Karpas-422 (cell line): Measurements from ENCODE around the gene PTCH2. TPM values are rescaled to one million over a fixed set of nuclear protein-coding genes. Genes with fewer than 3 reads are reported as not detected.
"Not testable (repeated sequence)": the region's sequence is repeated elsewhere in the genome, so short reads cannot be mapped to it uniquely, and the experiment has no call there.

Experiments
- DNase-seq: peaks from one replicate; pipeline ENCODE4 v3.0.0-alpha.2; 2015
- H2AFZ ChIP-seq: fragments of 200-600 bp; sonication (generic); 2 replicates; pipeline ENCODE4 v1.6.1; 2014; ENCODE audit warnings: antibody characterized with exemption, low read length, mixed read lengths
- H3K27ac ChIP-seq: fragments of 200-600 bp; sonication (generic); 2 replicates; pipeline ENCODE4 v1.5.1; 2014; ENCODE audit warnings: mild to moderate bottlenecking, low read length, moderate library complexity
- H3K27me3 ChIP-seq: fragments of 200-600 bp; sonication (generic); 2 replicates; pipeline ENCODE4 v1.6.1; 2014; ENCODE audit warnings: low read length, mixed read lengths
- H3K36me3 ChIP-seq: fragments of 200-600 bp; sonication (generic); 2 replicates; pipeline ENCODE4 v1.6.1; 2014; ENCODE audit warnings: low read length, mixed read lengths; ENCODE audit not compliant: insufficient read depth
- H3K4me1 ChIP-seq: fragments of 200-600 bp; sonication (generic); 2 replicates; pipeline ENCODE4 v1.6.1; 2014; ENCODE audit warnings: mild to moderate bottlenecking, low read length, mixed read lengths
- H3K4me2 ChIP-seq: fragments of 200-600 bp; sonication (generic); 2 replicates; pipeline ENCODE4 v1.6.1; 2014; ENCODE audit warnings: low read length, low read depth, mild to moderate bottlenecking; ENCODE audit not compliant: poor library complexity, severe bottlenecking
- H3K4me3 ChIP-seq: fragments of 200-600 bp; sonication (generic); 2 replicates; pipeline ENCODE4 v1.5.1; 2014; ENCODE audit warnings: mild to moderate bottlenecking, antibody characterized with exemption, low read length, mixed read lengths
- H3K79me2 ChIP-seq: fragments of 200-600 bp; sonication (generic); 2 replicates; pipeline ENCODE4 v1.6.1; 2014; ENCODE audit warnings: mild to moderate bottlenecking, low read length, mixed read lengths
- H3K9ac ChIP-seq: fragments of 200-600 bp; sonication (generic); 2 replicates; pipeline ENCODE4 v1.6.0; 2014; ENCODE audit warnings: low read length
- H3K9me2 ChIP-seq: fragments of 200-600 bp; sonication (generic), shearing (Covaris generic); replicated peaks from 2 replicates; pipeline ENCODE4 v1.6.0; 2014; ENCODE audit warnings: mild to moderate bottlenecking, low read length, moderate library complexity; ENCODE audit not compliant: insufficient read depth
- H3K9me3 ChIP-seq: fragments of 300-700, 200-600 bp; sonication (generic); 2 replicates; pipeline ENCODE4 v1.6.1; 2014; ENCODE audit warnings: low read length, mixed read lengths
- H4K20me1 ChIP-seq: fragments of 200-600 bp; sonication (generic); 2 replicates; pipeline ENCODE4 v1.6.1; 2014; ENCODE audit warnings: mild to moderate bottlenecking, antibody characterized with exemption, low read length, low read depth; ENCODE audit not compliant: insufficient read depth
- total RNA-seq: library from RNA; depleted of rRNA; stranded (reverse); fragments of >200 nt; shearing (Covaris generic); gene quantifications from 2 replicates; pipeline ENCODE4 v1.2.3, GENCODE V29; 2014; ENCODE audit warnings: low replicate concordance

Gene PTCH2
- total RNA-seq, 1 experiment from 2014 or later = 0.04 TPM

GRCh38 chr1:44828003-44828651, 14.9 kb downstream of the PTCH2 start:
- Histone ChIP-seq H3K27me3 (no peaks in the 10 kb centered on the region), H3K27ac (no peak overlapping the region), H3K36me3 (no peaks in the 10 kb centered on the region), H3K9me2 (no peaks in the 10 kb centered on the region), H3K4me2 (no peak overlapping the region), H3K4me1 (no peaks in the 10 kb centered on the region), H3K79me2 (no peaks in the 10 kb centered on the region), H3K9ac (no peak overlapping the region), H3K9me3 (no peaks in the 10 kb centered on the region), H3K4me3 (no peak overlapping the region), H4K20me1 (no peaks in the 10 kb centered on the region), H2AFZ (no peak overlapping the region)
- no peak for DNase-seq

GRCh38 chr1:44827197-44828002, 15.7 kb downstream of the PTCH2 start:
- no peaks in the 10 kb centered on the region for H3K9me3 ChIP-seq
- no peak overlapping the region for H3K27ac ChIP-seq
- DNase-seq = peak; percentile 55
- no peaks in the 10 kb centered on the region for H3K27me3 ChIP-seq
- H3K9ac ChIP-seq = no peak overlapping the region
- no peaks in the 10 kb centered on the region for H4K20me1 ChIP-seq
- H3K79me2 ChIP-seq = no peaks in the 10 kb centered on the region
- H2AFZ ChIP-seq = no peak overlapping the region
- no peaks in the 10 kb centered on the region for H3K4me1 ChIP-seq
- H3K4me3 ChIP-seq = no peak overlapping the region
- no peak overlapping the region for H3K4me2 ChIP-seq
- H3K36me3 ChIP-seq = no peaks in the 10 kb centered on the region
- H3K9me2 ChIP-seq = no peaks in the 10 kb centered on the region

- Histone ChIP-seq H4K20me1 (no peaks in the 10 kb centered on the region), H3K9ac (no peak overlapping the region), H3K4me2 (no peak overlapping the region), H3K27ac (no peak overlapping the region), H3K9me3 (no peaks in the 10 kb centered on the region), H2AFZ (no peak overlapping the region), H3K27me3 (no peaks in the 10 kb centered on the region), H3K36me3 (no peaks in the 10 kb centered on the region), H3K9me2 (no peaks in the 10 kb centered on the region), H3K4me3 (no peak overlapping the region), H3K4me1 (no peaks in the 10 kb centered on the region), H3K79me2 (no peaks in the 10 kb centered on the region)
- DNase-seq = no peak
Observed at GRCh38 chr1:44826375-44827196, 16.5 kb downstream of the PTCH2 start.

GRCh38 chr1:44824392-44824791, 18.7 kb downstream of the PTCH2 start:
- H3K27me3 ChIP-seq, H3K4me2 ChIP-seq, H3K36me3 ChIP-seq, H3K9me2 ChIP-seq, H3K79me2 ChIP-seq, H3K4me3 ChIP-seq, H2AFZ ChIP-seq, H3K9me3 ChIP-seq, H3K9ac ChIP-seq, DNase-seq, H4K20me1 ChIP-seq, H3K27ac ChIP-seq: not testable (repeated sequence)
- peaks cover 14% of the 10 kb centered on the region for H3K4me1 ChIP-seq

GRCh38 chr1:44822981-44823451, 20.0 kb downstream of the PTCH2 start:
- Histone ChIP-seq H3K4me2 (no peak overlapping the region), H3K27ac (no peak overlapping the region), H3K4me3 (no peak overlapping the region), H3K9me3 (no peaks in the 10 kb centered on the region), H3K79me2 (no peaks in the 10 kb centered on the region), H3K9ac (no peak overlapping the region), H3K27me3 (no peaks in the 10 kb centered on the region), H3K9me2 (no peaks in the 10 kb centered on the region), H2AFZ (no peak overlapping the region), H3K36me3 (no peaks in the 10 kb centered on the region), H3K4me1 (peaks cover 25% of the 10 kb centered on the region), H4K20me1 (no peaks in the 10 kb centered on the region)
- no peak for DNase-seq

- H3K9ac ChIP-seq = no peak overlapping the region
- H4K20me1 ChIP-seq = no peaks in the 10 kb centered on the region
- H3K27me3 ChIP-seq = no peaks in the 10 kb centered on the region
- no peaks in the 10 kb centered on the region for H3K36me3 ChIP-seq
- H2AFZ ChIP-seq = no peak overlapping the region
- no peaks in the 10 kb centered on the region for H3K79me2 ChIP-seq
- H3K9me2 ChIP-seq = no peaks in the 10 kb centered on the region
- H3K27ac ChIP-seq = no peak overlapping the region
- no peaks in the 10 kb centered on the region for H3K9me3 ChIP-seq
- DNase-seq = no peak
- no peak overlapping the region for H3K4me2 ChIP-seq
- H3K4me1 ChIP-seq = peaks cover 26% of the 10 kb centered on the region
- H3K4me3 ChIP-seq = no peak overlapping the region
Observed at GRCh38 chr1:44822131-44822701, 20.8 kb downstream of the PTCH2 start.

- H3K9ac ChIP-seq = no peak overlapping the region
- H3K36me3 ChIP-seq = no peaks in the 10 kb centered on the region
- H3K4me3 ChIP-seq = no peak overlapping the region
- no peaks in the 10 kb centered on the region for H3K79me2 ChIP-seq
- no peaks in the 10 kb centered on the region for H3K9me2 ChIP-seq
- no peak overlapping the region for H2AFZ ChIP-seq
- no peaks in the 10 kb centered on the region for H4K20me1 ChIP-seq
- H3K4me1 ChIP-seq = peaks cover 26% of the 10 kb centered on the region
- H3K4me2 ChIP-seq = no peak overlapping the region
- H3K27me3 ChIP-seq = no peaks in the 10 kb centered on the region
- H3K27ac ChIP-seq = no peak overlapping the region
- DNase-seq = no peak
- no peaks in the 10 kb centered on the region for H3K9me3 ChIP-seq
Observed at GRCh38 chr1:44821240-44821715, 21.8 kb downstream of the PTCH2 start.
